ENCODE results near the gene SLC45A2. TPM values are rescaled to one million over a fixed set of nuclear protein-coding genes. Genes with fewer than 3 reads are reported as not detected.
"Not testable (repeated sequence)": the region's sequence is repeated elsewhere in the genome, so short reads cannot be mapped to it uniquely, and the experiment has no call there.

Gene SLC45A2
- total RNA-seq, 2 experiments from 2014 or later = 0.34 TPM; not detected in 1

DNA sequence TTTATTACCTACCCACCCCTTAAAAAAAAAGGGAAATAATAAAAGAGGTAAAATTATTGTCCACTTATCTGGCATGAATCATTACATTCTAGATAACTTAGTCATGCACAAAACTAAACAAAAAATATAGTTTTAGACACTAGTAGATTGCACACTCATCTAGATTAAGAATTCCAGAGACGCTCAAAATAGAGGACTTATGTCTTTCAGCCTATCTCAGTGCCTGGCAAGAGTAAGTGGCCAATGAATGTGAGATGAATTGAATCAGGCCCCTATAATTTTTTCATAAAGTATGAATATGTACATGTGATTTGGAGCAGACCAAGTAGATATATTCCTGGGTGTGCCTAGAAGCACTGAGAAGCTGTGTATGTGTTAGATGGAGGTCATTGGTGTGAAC lies 50.3 kb downstream of the SLC45A2 start:
- H3K4me3 Mint-ChIP-seq = no peak overlapping the region
- no peaks in the 10 kb centered on the region for H3K36me3 Mint-ChIP-seq (ENCODE audit: low read depth)
- ATAC-seq (no peak), DNase-seq (no peak)
- ChIA-PET POLR2A (no interaction called here), CTCF (interaction anchor here (0.7 to 3.2 kb wide), 15 partner anchors 11 to 512 kb away, joined by 3 to 31 read pairs (median 6); partner anchors contain the start of gene ADAMTS12)
- no peaks in the 10 kb centered on the region for H3K9me3 Mint-ChIP-seq (ENCODE audit: insufficient read depth)
- H3K27ac Mint-ChIP-seq = no peak overlapping the region
- H3K27me3 Mint-ChIP-seq (ENCODE audit: low read depth) = peaks cover 40% of the 10 kb centered on the region
- H3K4me1 Mint-ChIP-seq (ENCODE audit: low read depth) = no peaks in the 10 kb centered on the region

DNA sequence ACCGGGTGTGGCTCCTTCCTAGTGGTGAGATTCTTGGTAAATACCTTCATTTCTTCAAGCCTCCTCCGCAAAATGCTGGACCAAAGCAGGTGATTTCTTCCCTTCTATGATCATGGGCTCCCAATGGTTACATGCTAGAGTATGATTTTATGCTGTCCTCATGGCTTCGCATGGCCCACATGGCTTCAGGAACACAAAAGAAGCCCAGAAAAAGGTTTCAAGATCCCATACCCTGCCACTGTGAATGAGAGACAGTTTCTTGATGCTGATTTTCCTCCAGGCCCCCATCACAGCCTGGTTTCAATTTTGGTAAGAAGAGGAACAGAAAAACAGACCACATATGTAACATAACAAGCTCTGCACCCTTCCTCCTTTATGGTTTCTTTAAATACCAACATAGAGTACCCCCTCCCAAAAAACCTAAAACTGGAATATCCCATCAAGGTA lies 50.7 kb downstream of the SLC45A2 start:
- no peaks in the 10 kb centered on the region for H3K4me1 Mint-ChIP-seq (ENCODE audit: low read depth)
- H3K27me3 Mint-ChIP-seq (ENCODE audit: low read depth) = peaks cover 37% of the 10 kb centered on the region
- ATAC-seq (no peak), DNase-seq (no peak)
- ChIA-PET POLR2A (no interaction called here), CTCF (interaction anchor here (0.7 to 3.2 kb wide), 9 partner anchors 10 to 512 kb away, joined by 4 to 31 read pairs (median 6); partner anchors contain the start of gene ADAMTS12)
- H3K36me3 Mint-ChIP-seq (ENCODE audit: low read depth) = no peaks in the 10 kb centered on the region
- no peak overlapping the region for H3K27ac Mint-ChIP-seq
- H3K9me3 Mint-ChIP-seq (ENCODE audit: insufficient read depth) = no peaks in the 10 kb centered on the region
- no peak overlapping the region for H3K4me3 Mint-ChIP-seq

DNA sequence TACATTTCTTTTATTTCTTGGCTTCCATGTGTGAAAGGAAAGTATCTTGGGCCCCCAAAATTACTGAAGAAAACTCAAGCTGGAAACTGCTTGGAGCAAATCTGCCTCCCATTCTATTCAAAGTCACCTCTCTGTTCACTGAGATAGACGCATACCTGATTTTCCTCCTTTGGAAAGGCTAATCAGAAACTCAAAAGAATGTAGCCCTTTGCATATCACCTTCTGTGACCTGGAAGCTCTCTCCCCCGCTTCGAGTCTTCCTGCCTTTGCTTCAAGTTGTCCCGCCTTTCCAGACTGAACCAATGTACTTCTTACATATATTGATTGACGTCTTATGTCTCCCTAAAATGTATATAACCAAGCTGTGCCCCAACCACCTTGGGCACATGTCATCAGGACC lies 53.4 kb downstream of the SLC45A2 start:
- CTCF ChIA-PET = interaction anchor here (1.3 kb wide), 1 partner anchor 344 kb away, joined by 3 read pairs; no protein-coding TSS in a partner anchor
- Mint-ChIP-seq H3K27ac (no peak overlapping the region), H3K4me3 (no peak overlapping the region), H3K36me3 (ENCODE audit: low read depth) (no peaks in the 10 kb centered on the region), H3K27me3 (ENCODE audit: low read depth) (peaks cover 19% of the 10 kb centered on the region), H3K9me3 (ENCODE audit: insufficient read depth) (no peaks in the 10 kb centered on the region), H3K4me1 (ENCODE audit: low read depth) (no peaks in the 10 kb centered on the region)
- no peak for DNase-seq
- ATAC-seq = no peak
- POLR2A ChIA-PET = no interaction called here

DNA sequence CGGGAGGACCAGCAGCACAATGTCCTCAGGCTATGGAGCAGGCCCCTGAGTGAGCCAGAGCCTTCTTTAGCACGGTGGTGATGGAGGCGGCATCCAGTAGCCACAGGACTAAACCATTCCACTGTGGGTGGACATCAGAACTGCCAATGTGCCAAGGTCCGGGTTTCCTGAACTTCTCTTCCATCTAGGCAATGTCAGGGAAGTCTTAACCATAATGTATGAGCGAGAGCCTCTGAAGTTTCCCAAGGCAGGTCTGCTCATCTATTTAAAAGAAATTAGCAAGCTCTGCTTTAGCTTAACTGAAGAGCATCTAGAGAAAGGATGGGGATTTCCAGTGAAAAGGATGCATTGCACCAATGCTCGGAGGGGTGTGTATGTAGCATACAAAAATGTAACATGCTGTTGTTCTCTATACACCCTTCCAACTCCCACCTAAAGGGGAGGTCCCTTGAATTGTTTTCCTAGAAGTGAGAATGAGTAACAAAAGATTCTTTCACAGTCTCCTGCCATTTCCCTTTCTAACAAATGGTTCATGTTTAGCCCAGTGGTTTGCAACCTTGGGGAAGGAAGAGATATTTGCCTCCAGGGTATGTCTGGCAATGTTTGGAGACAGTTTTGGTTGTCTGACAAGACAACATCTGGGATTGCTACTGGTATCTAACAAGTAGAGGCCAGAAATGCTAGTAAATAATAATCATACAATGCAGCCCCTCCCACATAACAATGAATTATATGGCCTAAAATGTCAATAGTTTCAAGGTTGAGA lies 54.4 kb downstream of the SLC45A2 start:
- no peak overlapping the region for H3K27ac Mint-ChIP-seq

DNA sequence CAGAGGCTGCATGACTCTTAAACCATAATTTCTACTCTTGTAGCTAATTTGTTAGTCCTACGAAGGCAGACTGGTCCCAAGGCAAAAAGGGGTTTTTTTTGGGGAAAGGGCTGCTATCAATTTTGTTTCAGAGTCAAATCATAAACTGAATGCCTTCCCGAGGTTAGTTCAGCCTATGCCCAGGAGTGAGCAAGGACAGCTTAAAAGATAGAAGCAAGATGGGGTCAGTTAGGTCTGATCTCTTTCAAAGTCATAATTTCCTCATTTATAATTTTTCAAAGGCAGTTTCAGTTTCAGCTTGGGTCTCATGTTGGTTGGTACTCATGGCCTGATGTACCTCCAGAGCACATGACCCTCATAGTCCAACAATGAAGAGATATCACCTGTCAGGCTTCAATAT lies 56.2 kb downstream of the SLC45A2 start:
- Mint-ChIP-seq H3K27ac (no peak overlapping the region), H3K27me3 (ENCODE audit: low read depth) (peaks cover 12% of the 10 kb centered on the region), H3K36me3 (ENCODE audit: low read depth) (no peaks in the 10 kb centered on the region), H3K9me3 (ENCODE audit: insufficient read depth) (no peaks in the 10 kb centered on the region), H3K4me1 (ENCODE audit: low read depth) (no peaks in the 10 kb centered on the region), H3K4me3 (no peak overlapping the region)
- DNase-seq (no peak), ATAC-seq (no peak)
- POLR2A ChIA-PET = no interaction called here
- CTCF ChIA-PET = no interaction called here

More for the DNA sequence above, 54.4 kb downstream of the SLC45A2 start:
- H3K27me3 Mint-ChIP-seq (ENCODE audit: low read depth) = peaks cover 9% of the 10 kb centered on the region
- H3K9me3 Mint-ChIP-seq (ENCODE audit: insufficient read depth) = no peaks in the 10 kb centered on the region
- H3K4me1 Mint-ChIP-seq (ENCODE audit: low read depth) = no peaks in the 10 kb centered on the region
- DNase-seq (no peak), ATAC-seq (no peak)
- POLR2A ChIA-PET = no interaction called here
- CTCF ChIA-PET = no interaction called here
- H3K4me3 Mint-ChIP-seq = no peak overlapping the region
- H3K36me3 Mint-ChIP-seq (ENCODE audit: low read depth) = no peaks in the 10 kb centered on the region

DNA sequence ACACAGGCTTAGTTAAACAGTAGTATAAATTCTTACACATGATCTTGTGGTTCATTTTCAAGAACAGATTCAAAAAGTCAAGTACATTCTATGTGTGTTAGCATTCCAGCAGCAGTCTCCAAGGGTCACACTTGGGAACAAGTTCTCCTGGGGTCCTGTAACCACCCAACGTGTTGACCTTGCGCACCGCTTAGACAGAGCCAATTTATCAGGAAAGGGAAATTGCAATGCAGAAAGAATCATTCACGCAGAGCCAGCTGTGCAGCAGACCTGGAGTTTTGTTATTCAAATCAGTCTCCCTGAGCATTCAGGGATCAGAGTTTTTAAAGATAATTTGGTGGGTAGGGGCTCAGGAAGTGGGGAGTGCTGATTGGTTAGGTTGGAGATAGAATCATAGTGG lies 56.8 kb downstream of the SLC45A2 start:
- POLR2A ChIA-PET = no interaction called here
- DNase-seq = no peak

DNA sequence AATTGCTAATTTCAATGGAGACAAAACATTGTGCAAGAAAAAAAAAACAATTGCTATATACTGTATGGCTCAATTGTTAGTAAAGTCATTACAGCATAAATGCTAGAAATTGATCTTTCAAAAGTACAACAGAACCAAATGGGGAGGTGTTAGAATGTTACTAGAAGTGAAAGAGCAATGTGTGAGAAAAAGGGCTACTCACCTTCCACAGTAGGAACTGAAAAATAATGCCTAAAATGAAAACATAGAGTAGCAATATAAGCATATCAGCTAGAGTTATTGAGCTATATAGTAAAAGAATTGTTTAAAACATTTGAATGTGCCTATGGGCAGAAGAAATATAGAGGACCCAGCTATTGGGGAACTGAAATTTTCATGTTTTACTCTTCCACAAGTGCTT lies 59.2 kb downstream of the SLC45A2 start:
- ChIA-PET POLR2A (no interaction called here), CTCF (no interaction called here)
- DNase-seq (no peak), ATAC-seq (no peak)
- H3K27me3 Mint-ChIP-seq (ENCODE audit: low read depth) = peaks cover 5% of the 10 kb centered on the region
- no peaks in the 10 kb centered on the region for H3K4me1 Mint-ChIP-seq (ENCODE audit: low read depth)
- no peaks in the 10 kb centered on the region for H3K36me3 Mint-ChIP-seq (ENCODE audit: low read depth)
- no peak overlapping the region for H3K4me3 Mint-ChIP-seq
- H3K9me3 Mint-ChIP-seq (ENCODE audit: insufficient read depth) = no peaks in the 10 kb centered on the region
- no peak overlapping the region for H3K27ac Mint-ChIP-seq

More for the DNA sequence above, 56.8 kb downstream of the SLC45A2 start:
- no peaks in the 10 kb centered on the region for H3K9me3 Mint-ChIP-seq (ENCODE audit: insufficient read depth)
- no peak overlapping the region for H3K27ac Mint-ChIP-seq
- peaks cover 10% of the 10 kb centered on the region for H3K27me3 Mint-ChIP-seq (ENCODE audit: low read depth)
- H3K4me1 Mint-ChIP-seq (ENCODE audit: low read depth) = no peaks in the 10 kb centered on the region
- no peak for ATAC-seq
- no peak overlapping the region for H3K4me3 Mint-ChIP-seq
- no peaks in the 10 kb centered on the region for H3K36me3 Mint-ChIP-seq (ENCODE audit: low read depth)
- CTCF ChIA-PET = no interaction called here

DNA sequence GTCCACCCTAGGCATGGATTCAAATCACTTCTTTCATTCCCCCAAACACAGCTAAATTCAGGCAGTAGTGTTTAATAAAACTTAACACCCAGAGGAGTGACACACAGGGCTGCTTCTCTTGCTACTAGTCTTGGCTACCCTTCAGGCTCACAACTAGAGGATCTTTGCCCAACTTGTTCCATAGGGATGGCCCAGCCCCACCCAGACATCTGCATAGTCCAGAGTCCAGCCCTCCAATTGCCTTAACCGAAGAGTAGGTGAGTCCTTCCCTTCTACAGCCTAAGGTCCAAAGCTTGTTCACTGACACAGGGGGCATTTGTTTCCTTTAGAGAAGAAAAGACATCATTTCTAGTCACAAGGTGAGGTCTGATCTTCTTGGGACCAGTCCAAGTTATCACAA lies 63.5 kb downstream of the SLC45A2 start:
- CTCF ChIA-PET = interaction anchor here (0.8 to 1.4 kb wide), 3 partner anchors 10 to 14 kb away, joined by 3 read pairs; no protein-coding TSS in a partner anchor
- no peak for ATAC-seq

DNA sequence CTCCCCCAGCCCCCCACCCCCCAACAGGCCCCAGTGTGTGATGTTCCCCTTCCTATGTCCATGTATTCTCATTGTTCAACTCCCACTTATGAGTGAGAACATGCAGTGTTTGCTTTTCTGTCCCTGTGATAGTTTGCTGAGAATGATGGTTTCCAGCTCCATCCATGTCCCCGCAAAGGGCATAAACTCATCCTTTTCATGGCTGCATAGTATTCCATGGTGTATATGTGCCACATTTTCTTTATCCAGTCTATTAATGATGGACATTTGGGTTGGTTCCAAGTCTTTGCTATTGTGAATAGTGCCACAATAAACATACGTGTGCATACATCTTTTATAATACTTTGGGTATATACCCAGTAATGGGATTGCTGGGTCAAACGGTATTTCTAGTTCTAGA lies 69.6 kb downstream of the SLC45A2 start:
- peaks cover 13% of the 10 kb centered on the region for H3K9me3 Mint-ChIP-seq (ENCODE audit: insufficient read depth)
- H3K27ac Mint-ChIP-seq; H3K4me1 Mint-ChIP-seq (ENCODE audit: low read depth); CTCF ChIA-PET; ATAC-seq; POLR2A ChIA-PET; H3K4me3 Mint-ChIP-seq; H3K36me3 Mint-ChIP-seq (ENCODE audit: low read depth); DNase-seq; H3K27me3 Mint-ChIP-seq (ENCODE audit: low read depth): not testable (repeated sequence)

More for the DNA sequence above, 63.5 kb downstream of the SLC45A2 start:
- POLR2A ChIA-PET = no interaction called here
- Mint-ChIP-seq H3K27me3 (ENCODE audit: low read depth) (peaks cover 5% of the 10 kb centered on the region), H3K4me3 (no peak overlapping the region), H3K4me1 (ENCODE audit: low read depth) (no peaks in the 10 kb centered on the region), H3K27ac (no peak overlapping the region), H3K36me3 (ENCODE audit: low read depth) (no peaks in the 10 kb centered on the region), H3K9me3 (ENCODE audit: insufficient read depth) (peaks cover 12% of the 10 kb centered on the region)
- no peak for DNase-seq

DNA sequence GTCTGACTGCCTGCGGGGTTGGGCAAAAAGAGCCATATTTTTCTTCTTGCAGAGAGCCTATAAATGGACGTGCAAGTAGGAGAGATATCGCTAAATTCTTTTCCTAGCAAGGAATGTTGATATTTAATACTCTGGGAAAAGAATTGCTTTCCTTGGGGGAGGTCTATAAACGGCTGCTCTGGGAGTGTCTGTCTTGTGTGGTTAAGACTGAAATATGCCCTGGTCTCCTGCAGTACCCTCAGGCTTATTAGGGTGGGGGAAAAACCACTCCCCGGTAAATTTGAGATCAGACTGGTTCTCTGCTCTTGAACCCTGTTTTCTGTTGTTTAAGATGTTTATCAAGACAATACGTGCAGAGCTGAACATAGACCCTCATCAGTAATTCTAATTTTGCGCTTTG lies 78.2 kb downstream of the SLC45A2 start:
- H3K36me3 Mint-ChIP-seq (ENCODE audit: low read depth); H3K4me1 Mint-ChIP-seq (ENCODE audit: low read depth); DNase-seq; POLR2A ChIA-PET; H3K4me3 Mint-ChIP-seq; CTCF ChIA-PET; H3K27me3 Mint-ChIP-seq (ENCODE audit: low read depth); ATAC-seq; H3K27ac Mint-ChIP-seq: not testable (repeated sequence)
- H3K9me3 Mint-ChIP-seq (ENCODE audit: insufficient read depth) = peaks cover 35% of the 10 kb centered on the region

DNA sequence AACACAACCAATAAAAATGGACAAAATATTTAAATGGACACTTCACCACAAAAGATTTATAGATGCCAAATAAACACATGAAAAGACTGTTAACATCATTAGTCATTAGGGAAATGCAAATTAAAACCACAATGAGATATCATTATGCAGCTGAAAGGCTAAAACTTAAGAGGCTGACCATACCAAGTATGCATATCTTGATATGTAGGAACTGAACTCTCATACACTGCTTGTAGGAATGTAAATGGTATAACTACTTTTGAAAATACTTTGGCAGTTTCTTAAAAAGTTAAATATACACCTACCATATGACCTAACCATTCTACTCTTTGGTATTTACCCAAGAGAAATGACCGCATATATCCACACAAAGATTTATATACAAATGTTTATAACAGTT lies 79.1 kb downstream of the SLC45A2 start:
- ATAC-seq = no peak
- Mint-ChIP-seq H3K4me1 (ENCODE audit: low read depth) (no peaks in the 10 kb centered on the region), H3K27me3 (ENCODE audit: low read depth) (peaks cover 5% of the 10 kb centered on the region), H3K9me3 (ENCODE audit: insufficient read depth) (peaks cover 35% of the 10 kb centered on the region), H3K36me3 (ENCODE audit: low read depth) (peaks cover 4% of the 10 kb centered on the region), H3K4me3 (no peak overlapping the region), H3K27ac (no peak overlapping the region)
- CTCF ChIA-PET = no interaction called here
- POLR2A ChIA-PET = no interaction called here
- DNase-seq = no peak

DNA sequence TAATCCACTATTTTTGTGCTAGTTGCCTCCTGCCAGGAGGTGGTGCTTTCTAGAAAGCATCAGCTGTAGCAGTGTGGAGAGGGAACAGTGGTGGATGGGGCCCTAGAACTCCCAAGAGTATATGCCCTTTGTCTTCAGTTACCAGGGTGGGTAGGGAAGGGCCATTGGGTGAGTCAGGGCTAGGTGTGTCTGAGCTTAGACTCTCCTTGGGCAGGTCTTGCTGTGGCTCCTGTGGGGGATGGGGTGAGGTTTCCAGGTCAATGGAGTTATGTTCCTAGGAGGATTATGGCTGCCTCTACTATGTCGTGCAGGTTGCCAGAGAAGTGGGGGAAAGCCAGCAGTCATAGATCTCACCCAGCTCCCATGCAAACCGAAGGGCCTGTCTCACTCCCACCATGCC lies 81.4 kb downstream of the SLC45A2 start:
- H3K27ac Mint-ChIP-seq = no peak overlapping the region
- peaks cover 4% of the 10 kb centered on the region for H3K36me3 Mint-ChIP-seq (ENCODE audit: low read depth)
- H3K4me3 Mint-ChIP-seq = no peak overlapping the region
- ATAC-seq (no peak), DNase-seq (no peak)
- ChIA-PET CTCF (no interaction called here), POLR2A (no interaction called here)
- no peaks in the 10 kb centered on the region for H3K4me1 Mint-ChIP-seq (ENCODE audit: low read depth)
- peaks cover 26% of the 10 kb centered on the region for H3K9me3 Mint-ChIP-seq (ENCODE audit: insufficient read depth)
- peaks cover 5% of the 10 kb centered on the region for H3K27me3 Mint-ChIP-seq (ENCODE audit: low read depth)

DNA sequence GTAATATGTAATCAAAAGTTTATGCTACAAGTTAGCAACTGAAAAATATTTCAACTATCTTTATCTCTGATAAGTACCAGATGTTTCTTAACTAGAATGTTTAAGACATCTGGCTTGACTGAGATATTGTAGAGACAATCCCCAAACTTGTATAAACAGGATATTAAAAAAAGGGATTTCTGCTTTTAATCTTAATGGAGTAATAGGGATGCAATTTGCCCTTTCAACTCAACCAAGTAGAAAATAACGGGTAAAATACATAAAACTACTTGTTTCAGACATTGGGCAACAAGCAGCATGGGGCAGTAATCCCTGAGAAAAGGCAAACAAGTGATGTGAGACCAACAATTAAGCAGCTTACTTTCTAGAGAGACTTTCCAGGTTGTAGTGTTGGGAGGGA lies 83.3 kb downstream of the SLC45A2 start:
- Mint-ChIP-seq H3K4me3 (no peak overlapping the region), H3K4me1 (ENCODE audit: low read depth) (no peaks in the 10 kb centered on the region), H3K27ac (no peak overlapping the region), H3K27me3 (ENCODE audit: low read depth) (peaks cover 7% of the 10 kb centered on the region), H3K36me3 (ENCODE audit: low read depth) (no peaks in the 10 kb centered on the region), H3K9me3 (ENCODE audit: insufficient read depth) (peaks cover 11% of the 10 kb centered on the region)
- DNase-seq = no peak
- ChIA-PET POLR2A (no interaction called here), CTCF (no interaction called here)
- ATAC-seq = no peak
